Left ventricle myocardium inferior (tissue), 1 donor: ENCODE data around the gene PTPRN2. TPM values are rescaled to one million over a fixed set of nuclear protein-coding genes. Genes with fewer than 3 reads are reported as not detected.

ENCODE experiments used
- DNase-seq: peaks from one replicate; pipeline ENCODE4 v3.0.0-alpha.2; 2020
- H3K27ac ChIP-seq: fragments of 200-600 bp; replicated peaks from 2 replicates; pipeline ENCODE4 v1.8.0; 2021
- H3K27me3 ChIP-seq: fragments of 200-600 bp; 2 replicates; pipeline ENCODE4 v1.8.0; 2021; ENCODE audit warnings: low read depth
- H3K36me3 ChIP-seq: fragments of 200-600 bp; 2 replicates; pipeline ENCODE4 v1.8.0; 2021
- H3K4me1 ChIP-seq: fragments of 200-600 bp; 2 replicates; pipeline ENCODE4 v1.8.0; 2021
- H3K4me3 ChIP-seq: fragments of 200-600 bp; 2 replicates; pipeline ENCODE4 v1.8.0; 2021; ENCODE audit warnings: mild to moderate bottlenecking, moderate library complexity
- H3K9me3 ChIP-seq: fragments of 200-600 bp; replicated peaks from 2 replicates; pipeline ENCODE4 v1.8.0; 2021
- CTCF ChIP-seq: fragments of 200-600 bp; IDR thresholded peaks from 2 replicates; pipeline ENCODE4 v1.8.0; 2021; ENCODE audit warnings: antibody characterized with exemption, mild to moderate bottlenecking, borderline replicate concordance
- intact Hi-C: fragments of 100-400 bp; cut with micrococcal nuclease; formaldehyde crosslinking; loops from one replicate; pipeline ENCODE4 v1.11.0; 2022
- total RNA-seq: library from RNA; stranded (reverse); fragmentation: NEBNext Ultra II Directional; extraction: Animal tissue kit (Norgen Biotek cat#: 25700); gene quantifications from one replicate; pipeline ENCODE4 v1.2.1, GENCODE V29; 2021
- donor health status: DM: no; HTN: yes; CAD: no; lungs with severe emphysema.

PTPRN2 gene
- total RNA-seq, 1 donor from 2014 or later: 1.3 TPM

GRCh38 chr7:158003441-158004122 lies 584.0 kb downstream of the PTPRN2 start:
- no peaks in the 10 kb centered on the region for H3K36me3 ChIP-seq

GRCh38 chr7:158002486-158003080 lies 585.0 kb downstream of the PTPRN2 start:
- no peak for TF ChIP-seq CTCF
- no peak for DNase-seq

More at GRCh38 chr7:158003441-158004122, 584.0 kb downstream of the PTPRN2 start:
- no peak for DNase-seq
- Histone ChIP-seq H3K4me1 (peaks cover 13% of the 10 kb centered on the region), H3K27ac (peak overlapping the region; percentile 46), H3K4me3 (peak overlapping the region; percentile 21), H3K27me3 (peaks cover 61% of the 10 kb centered on the region), H3K9me3 (no peaks in the 10 kb centered on the region)
- no peak for TF ChIP-seq CTCF
- intact Hi-C loops: no loop called here

GRCh38 chr7:158001621-158002320 lies 585.9 kb downstream of the PTPRN2 start:
- H3K27me3 ChIP-seq: peaks cover 56% of the 10 kb centered on the region
- H3K36me3 ChIP-seq: no peaks in the 10 kb centered on the region
- no peak overlapping the region for H3K27ac ChIP-seq
- no peaks in the 10 kb centered on the region for H3K9me3 ChIP-seq
- TF ChIP-seq CTCF: no peak
- no peak overlapping the region for H3K4me3 ChIP-seq
- no peak for DNase-seq
- peaks cover 13% of the 10 kb centered on the region for H3K4me1 ChIP-seq
- intact Hi-C loops: no loop called here

More at GRCh38 chr7:158002486-158003080, 585.0 kb downstream of the PTPRN2 start:
- H3K4me3 ChIP-seq: no peak overlapping the region
- no peaks in the 10 kb centered on the region for H3K9me3 ChIP-seq
- intact Hi-C loops: no loop called here
- H3K36me3 ChIP-seq: no peaks in the 10 kb centered on the region
- no peak overlapping the region for H3K27ac ChIP-seq
- H3K27me3 ChIP-seq: peaks cover 56% of the 10 kb centered on the region
- H3K4me1 ChIP-seq: peaks cover 13% of the 10 kb centered on the region

- Histone ChIP-seq H3K36me3 (no peaks in the 10 kb centered on the region), H3K27ac (no peak overlapping the region), H3K27me3 (peaks cover 56% of the 10 kb centered on the region), H3K9me3 (peaks cover under 1% of the 10 kb centered on the region), H3K4me1 (peaks cover 13% of the 10 kb centered on the region), H3K4me3 (no peak overlapping the region)
- intact Hi-C loops: no loop called here
- no peak for TF ChIP-seq CTCF
- DNase-seq: no peak
These were observed 586.6 kb downstream of the PTPRN2 start for GRCh38 chr7:158001003-158001402.

GRCh38 chr7:158000160-158000559 lies 587.5 kb downstream of the PTPRN2 start:
- intact Hi-C loops: no loop called here
- H3K4me3 ChIP-seq: no peak overlapping the region
- peaks cover 13% of the 10 kb centered on the region for H3K4me1 ChIP-seq
- no peaks in the 10 kb centered on the region for H3K36me3 ChIP-seq
- H3K27me3 ChIP-seq: peaks cover 56% of the 10 kb centered on the region
- no peak for DNase-seq
- H3K9me3 ChIP-seq: peaks cover 6% of the 10 kb centered on the region
- H3K27ac ChIP-seq: no peak overlapping the region
- no peak for TF ChIP-seq CTCF
